Left ventricle myocardium inferior (tissue), 1 donor: ENCODE data around the gene GAPDHS. TPM values are rescaled to one million over a fixed set of nuclear protein-coding genes. Genes with fewer than 3 reads are reported as not detected.

Source experiments
- DNase-seq: peaks from one replicate; pipeline ENCODE4 v3.0.0-alpha.2; 2020
- H3K27ac ChIP-seq: fragments of 200-600 bp; replicated peaks from 2 replicates; pipeline ENCODE4 v1.8.0; 2021
- H3K27me3 ChIP-seq: fragments of 200-600 bp; 2 replicates; pipeline ENCODE4 v1.8.0; 2021; ENCODE audit warnings: low read depth
- H3K36me3 ChIP-seq: fragments of 200-600 bp; 2 replicates; pipeline ENCODE4 v1.8.0; 2021
- H3K4me1 ChIP-seq: fragments of 200-600 bp; 2 replicates; pipeline ENCODE4 v1.8.0; 2021
- H3K4me3 ChIP-seq: fragments of 200-600 bp; 2 replicates; pipeline ENCODE4 v1.8.0; 2021; ENCODE audit warnings: mild to moderate bottlenecking, moderate library complexity
- H3K9me3 ChIP-seq: fragments of 200-600 bp; replicated peaks from 2 replicates; pipeline ENCODE4 v1.8.0; 2021
- intact Hi-C: fragments of 100-400 bp; cut with micrococcal nuclease; formaldehyde crosslinking; loops from one replicate; pipeline ENCODE4 v1.11.0; 2022
- total RNA-seq: library from RNA; stranded (reverse); fragmentation: NEBNext Ultra II Directional; extraction: Animal tissue kit (Norgen Biotek cat#: 25700); gene quantifications from one replicate; pipeline ENCODE4 v1.2.1, GENCODE V29; 2021
- TF ChIP-seq, protein P1 (sequence below): fragments of 200-600 bp; IDR thresholded peaks from 2 replicates; pipeline ENCODE4 v1.8.0; 2021; ENCODE audit warnings: antibody characterized with exemption, mild to moderate bottlenecking, borderline replicate concordance
- donor health status: DM: no; HTN: yes; CAD: no; lungs with severe emphysema.

Gene GAPDHS
- total RNA-seq, 1 donor from 2014 or later = not detected

GRCh38 chr19:35524181-35524837 lies 8.9 kb upstream of the GAPDHS start:
- H3K4me3 ChIP-seq = no peak overlapping the region
- no peaks in the 10 kb centered on the region for H3K4me1 ChIP-seq
- H3K27ac ChIP-seq = no peak overlapping the region
- intact Hi-C loops = no loop called here
- TF ChIP-seq, protein P1, sequence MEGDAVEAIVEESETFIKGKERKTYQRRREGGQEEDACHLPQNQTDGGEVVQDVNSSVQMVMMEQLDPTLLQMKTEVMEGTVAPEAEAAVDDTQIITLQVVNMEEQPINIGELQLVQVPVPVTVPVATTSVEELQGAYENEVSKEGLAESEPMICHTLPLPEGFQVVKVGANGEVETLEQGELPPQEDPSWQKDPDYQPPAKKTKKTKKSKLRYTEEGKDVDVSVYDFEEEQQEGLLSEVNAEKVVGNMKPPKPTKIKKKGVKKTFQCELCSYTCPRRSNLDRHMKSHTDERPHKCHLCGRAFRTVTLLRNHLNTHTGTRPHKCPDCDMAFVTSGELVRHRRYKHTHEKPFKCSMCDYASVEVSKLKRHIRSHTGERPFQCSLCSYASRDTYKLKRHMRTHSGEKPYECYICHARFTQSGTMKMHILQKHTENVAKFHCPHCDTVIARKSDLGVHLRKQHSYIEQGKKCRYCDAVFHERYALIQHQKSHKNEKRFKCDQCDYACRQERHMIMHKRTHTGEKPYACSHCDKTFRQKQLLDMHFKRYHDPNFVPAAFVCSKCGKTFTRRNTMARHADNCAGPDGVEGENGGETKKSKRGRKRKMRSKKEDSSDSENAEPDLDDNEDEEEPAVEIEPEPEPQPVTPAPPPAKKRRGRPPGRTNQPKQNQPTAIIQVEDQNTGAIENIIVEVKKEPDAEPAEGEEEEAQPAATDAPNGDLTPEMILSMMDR = no peak
- H3K36me3 ChIP-seq = no peaks in the 10 kb centered on the region
- H3K27me3 ChIP-seq = peaks cover 83% of the 10 kb centered on the region
- H3K9me3 ChIP-seq = no peaks in the 10 kb centered on the region
- DNase-seq = no peak

DNA sequence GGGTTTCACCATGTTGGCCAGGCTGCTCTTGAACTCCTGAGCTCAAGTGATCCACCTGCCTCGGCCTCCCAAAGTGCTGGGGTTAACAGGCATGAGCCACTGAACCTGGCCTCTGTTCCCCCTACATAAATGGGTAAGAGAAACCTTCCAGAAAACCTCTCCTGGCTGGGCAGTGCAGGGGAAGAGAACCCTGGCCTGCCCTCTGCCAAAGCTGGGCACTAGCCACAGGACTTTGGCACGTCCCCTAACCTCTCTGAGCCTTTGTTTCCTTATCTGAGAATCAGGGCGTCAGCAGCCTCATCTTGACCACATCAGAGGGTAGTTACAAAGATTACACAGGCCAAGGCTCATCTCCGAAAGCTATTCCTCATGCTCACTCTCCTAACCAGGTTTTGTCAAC lies 7.4 kb upstream of the GAPDHS start:
- H3K36me3 ChIP-seq = no peaks in the 10 kb centered on the region
- H3K4me3 ChIP-seq = no peak overlapping the region
- H3K4me1 ChIP-seq = no peaks in the 10 kb centered on the region
- H3K27ac ChIP-seq = no peak overlapping the region
- TF ChIP-seq, protein P1 = no peak
- H3K9me3 ChIP-seq = no peaks in the 10 kb centered on the region
- intact Hi-C loops = no loop called here
- peaks cover 91% of the 10 kb centered on the region for H3K27me3 ChIP-seq
- DNase-seq = no peak

GRCh38 chr19:35528218-35529038 lies 4.8 kb upstream of the GAPDHS start, which contains the start of gene SBSN:
Gene SBSN, minus strand, starts transcription at chr19:35528311. Its CDS starts 30 bp downstream, at chr19:35528281.
- Histone ChIP-seq H3K27ac (no peak within 1 kb of the TSS), H3K4me3 (no peak within 1 kb of the TSS), H3K27me3 (peaks cover 100% of the 10 kb centered on the region), H3K4me1 (peaks cover 3% of the 10 kb centered on the region), H3K36me3 (no peaks in the 10 kb centered on the region), H3K9me3 (no peaks in the 10 kb centered on the region)
- TF ChIP-seq, protein P1 = no peak
- no peak for DNase-seq
- intact Hi-C loops = no loop called here

- Histone ChIP-seq H3K4me3 (no peak overlapping the region), H3K4me1 (peaks cover 10% of the 10 kb centered on the region), H3K36me3 (no peaks in the 10 kb centered on the region), H3K9me3 (no peaks in the 10 kb centered on the region), H3K27ac (no peak overlapping the region), H3K27me3 (peaks cover 100% of the 10 kb centered on the region)
- no peak for DNase-seq
- TF ChIP-seq, protein P1 = no peak
- intact Hi-C loops = no loop called here
Observed at GRCh38 chr19:35529241-35530218, 3.7 kb upstream of the GAPDHS start.

DNA sequence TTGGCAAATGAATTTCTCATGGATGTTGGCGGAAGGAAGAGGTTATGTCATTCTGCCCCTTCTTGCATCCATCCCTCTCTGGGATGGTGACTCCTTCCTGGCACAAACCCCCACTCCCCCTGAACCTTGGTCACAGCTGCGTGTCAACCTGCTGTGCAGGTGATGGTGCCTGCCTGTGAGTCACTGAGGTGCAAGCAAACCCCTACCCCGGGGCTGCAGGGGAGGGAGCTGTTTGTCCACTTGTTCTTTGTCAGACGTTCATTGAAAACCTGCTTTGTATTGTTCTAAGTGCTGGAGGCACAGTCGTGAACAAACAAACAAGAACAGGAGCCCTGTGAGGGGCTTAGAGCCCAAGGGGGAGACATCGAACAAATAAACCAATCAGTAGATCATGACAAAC lies 2.0 kb upstream of the GAPDHS start:
- Histone ChIP-seq H3K9me3 (no peaks in the 10 kb centered on the region), H3K4me3 (no peak overlapping the region), H3K4me1 (peaks cover 10% of the 10 kb centered on the region), H3K27ac (no peak overlapping the region), H3K27me3 (peaks cover 91% of the 10 kb centered on the region), H3K36me3 (no peaks in the 10 kb centered on the region)
- TF ChIP-seq, protein P1 = no peak
- intact Hi-C loops = no loop called here
- no peak for DNase-seq
